Activated CD4-positive, CD25-positive, alpha-beta regulatory T cell treated with anti-CD3 and anti-CD28 coated beads, Interleukin-2, amount 50 U/mL, for 16 hours (primary cell): ENCODE measurements around the gene LRP5.
"Not testable (repeated sequence)": the region's sequence is repeated elsewhere in the genome, so short reads cannot be mapped to it uniquely, and the experiment has no call there.

Source experiments
- DNase-seq: peaks from one replicate; pipeline ENCODE4 v3.0.0-alpha.2; 2020; ENCODE audit warnings: low read depth, low spot score

LRP5 gene

DNA sequence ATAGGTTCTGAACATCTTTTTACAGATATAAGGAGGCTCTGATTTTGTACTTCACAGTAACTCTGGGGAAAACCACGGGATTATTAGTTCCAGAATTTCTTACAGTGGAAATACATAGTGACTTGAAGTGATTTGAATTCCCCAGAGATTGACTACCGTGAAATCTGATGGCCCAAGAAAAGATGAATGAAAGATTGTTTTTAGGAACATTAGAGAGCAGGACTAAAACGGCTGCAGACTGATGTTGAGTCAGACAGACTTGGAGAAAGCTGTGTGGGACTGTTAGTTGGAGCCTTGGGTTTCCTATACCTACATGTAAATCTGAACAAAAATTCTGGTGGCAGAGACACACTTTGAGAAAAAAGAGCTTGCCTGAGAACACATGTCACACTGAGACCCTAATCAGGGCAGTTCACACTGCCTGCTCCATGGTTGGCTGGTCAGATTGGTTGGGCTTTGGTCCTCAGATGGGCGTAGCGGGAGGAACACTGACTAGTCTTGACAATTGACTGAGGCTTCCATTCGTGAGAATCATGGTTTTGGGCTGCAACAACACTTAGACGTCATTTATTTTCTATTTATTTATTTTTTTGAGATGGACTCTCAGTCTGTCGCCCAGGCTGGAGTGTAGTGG, 154.9 kb downstream of the LRP5 start:
- DNase-seq, result no peak

DNA sequence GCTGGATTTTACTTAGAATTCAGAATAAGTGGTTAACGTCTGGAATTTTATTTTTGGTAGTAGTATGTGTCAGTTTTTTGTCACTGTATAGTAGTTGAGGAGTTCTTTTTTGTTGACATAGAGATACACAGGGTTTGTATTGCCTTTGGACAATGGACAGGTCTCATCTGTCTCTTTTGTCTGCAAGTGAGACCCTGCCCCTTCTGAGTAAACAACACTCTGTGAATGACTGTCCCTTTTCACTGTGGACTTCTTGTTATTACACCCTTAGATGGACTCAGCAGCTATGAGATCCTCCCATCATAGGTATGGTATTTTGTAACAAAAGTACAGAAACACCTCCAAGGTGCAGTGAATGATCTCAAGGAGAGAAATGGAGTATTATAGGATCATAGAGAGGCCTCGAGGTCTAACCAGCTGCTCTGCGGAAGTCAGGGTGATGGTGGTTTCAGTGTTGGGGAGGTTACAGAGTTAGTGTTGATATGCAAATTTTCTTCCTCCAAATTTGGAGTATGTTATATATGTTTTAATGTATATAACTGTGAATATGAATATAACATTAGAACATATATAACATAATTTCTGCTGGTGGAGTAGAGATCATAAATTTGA, 155.9 kb downstream of the LRP5 start:
- no peak for DNase-seq

DNA sequence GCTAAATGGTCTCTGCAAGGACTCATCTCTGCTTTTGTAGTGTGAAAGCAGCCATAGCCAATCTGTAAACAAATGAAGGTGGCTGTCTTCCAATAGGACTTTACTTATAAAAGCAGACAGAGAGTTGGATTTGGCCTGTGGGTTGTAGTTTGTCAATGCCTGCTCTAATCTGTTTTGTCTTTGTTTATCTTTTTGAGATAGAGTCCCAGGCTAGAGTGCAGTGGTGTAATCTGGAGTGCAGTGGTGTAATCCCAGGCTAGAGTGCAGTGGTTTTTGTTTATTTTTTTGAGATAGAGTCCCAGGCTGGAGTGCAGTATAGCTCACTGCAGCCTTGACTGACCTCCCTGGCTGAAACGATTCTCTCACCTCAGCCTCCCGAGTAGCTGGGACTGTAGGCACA, 156.7 kb downstream of the LRP5 start:
- no peak for DNase-seq

DNA sequence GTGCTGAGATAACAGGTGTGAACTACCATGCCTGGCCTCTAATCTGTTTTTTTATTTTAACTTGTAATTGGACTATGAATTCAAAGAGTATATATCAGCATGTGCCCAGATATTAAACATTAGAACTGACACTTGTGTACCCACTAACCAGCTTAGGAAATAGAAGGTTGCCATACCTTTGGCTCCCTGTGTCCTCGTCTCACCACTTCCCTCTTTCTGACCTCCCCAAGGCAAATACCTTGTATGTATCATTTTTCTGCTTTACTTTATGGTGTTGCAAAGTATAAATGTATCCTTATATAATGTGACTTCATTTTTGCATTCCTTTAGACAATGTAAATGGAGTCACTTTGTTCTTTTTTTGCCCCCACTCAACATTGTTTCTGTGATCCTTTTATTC, 157.3 kb downstream of the LRP5 start:
- no peak for DNase-seq

DNA sequence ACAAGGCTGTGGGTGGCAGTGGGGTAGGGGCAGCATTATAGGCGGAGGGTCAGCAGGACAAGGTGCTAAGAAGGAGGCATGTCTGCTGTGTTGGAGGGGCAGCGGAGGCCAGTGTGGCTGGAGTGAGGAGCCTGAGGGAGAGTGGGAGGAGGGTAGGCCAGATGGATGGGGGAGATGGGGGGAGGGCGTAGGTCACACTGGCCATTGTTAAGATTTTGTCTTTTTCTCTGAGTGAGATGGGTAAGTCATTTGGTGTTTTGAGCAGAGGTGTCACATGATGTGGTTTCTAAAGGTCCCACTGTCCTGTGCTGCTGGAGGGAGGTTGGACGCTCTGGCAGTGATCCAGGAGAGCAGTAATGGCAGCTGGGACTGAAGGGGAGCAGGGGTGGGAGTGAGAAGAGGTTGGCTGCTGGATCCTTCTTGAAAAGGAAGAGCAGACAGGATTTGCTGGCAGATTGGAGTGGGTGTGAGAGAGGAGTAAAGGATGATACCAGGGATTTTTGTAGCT, 158.0 kb downstream of the LRP5 start:
- no peak for DNase-seq

DNA sequence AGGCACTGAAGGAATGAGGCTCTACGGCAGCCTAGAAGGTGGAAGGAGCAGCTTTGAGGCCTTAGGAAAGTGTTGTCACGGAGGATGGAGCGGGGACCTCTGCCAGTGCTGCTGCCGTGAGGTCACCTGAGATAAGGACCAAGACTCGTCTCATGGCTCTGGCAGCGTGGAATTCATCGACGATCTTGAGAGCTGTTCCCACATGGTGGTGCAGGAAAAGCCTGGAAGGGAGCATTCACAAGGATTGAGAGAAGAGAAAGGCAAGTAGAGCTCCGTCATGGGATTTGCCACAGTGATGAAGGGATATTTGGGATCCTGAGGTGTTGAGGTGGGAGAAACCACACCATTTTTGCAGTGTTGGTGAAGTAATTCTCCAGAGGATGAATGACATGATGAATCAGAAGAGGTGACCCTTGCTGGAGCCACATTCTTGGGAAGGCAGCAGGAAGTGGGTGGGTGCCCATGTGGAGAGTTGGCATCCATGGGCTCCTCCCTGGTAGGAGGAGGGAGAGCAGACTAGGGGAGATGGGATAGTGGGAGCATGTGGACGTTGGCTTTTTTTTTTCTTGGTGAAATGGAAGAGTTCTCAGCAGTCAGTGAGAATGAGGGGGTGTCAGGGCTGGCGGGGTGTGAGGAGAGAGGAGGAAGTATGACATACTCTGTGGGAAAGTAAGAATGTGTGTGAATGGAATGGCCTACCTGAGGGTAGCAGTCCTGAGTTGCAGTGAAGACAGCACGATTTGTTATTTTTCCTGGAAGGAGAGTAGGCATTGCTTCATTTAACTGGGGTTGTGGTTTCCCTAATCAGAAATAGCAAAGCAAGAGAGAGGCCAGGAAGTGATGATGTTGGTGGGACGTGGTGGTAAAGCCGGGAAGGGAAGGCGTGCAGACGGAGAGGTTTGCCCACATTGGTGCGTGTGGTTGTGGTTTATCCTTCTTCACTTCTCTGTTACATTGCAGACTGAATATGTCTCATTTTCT, 159.3 kb downstream of the LRP5 start:
- DNase-seq, result no peak

DNA sequence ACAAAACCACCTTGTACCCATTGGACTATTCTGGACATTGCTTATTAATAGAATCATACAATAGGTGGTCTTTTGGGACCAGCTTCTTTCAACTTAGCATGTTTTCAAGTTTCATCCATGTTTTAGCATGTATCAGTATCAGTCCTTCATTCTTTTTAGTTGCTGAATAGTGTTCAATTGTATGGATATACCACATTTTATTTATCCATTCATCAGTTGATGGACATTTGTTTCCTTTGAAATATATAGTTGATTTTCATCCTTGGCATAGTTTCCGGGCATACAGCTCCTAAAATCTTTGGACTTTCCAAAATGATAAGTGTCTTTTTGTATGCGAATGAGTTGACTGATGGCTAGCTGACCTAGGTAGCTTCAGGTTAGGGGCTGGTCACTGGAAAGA, 160.4 kb downstream of the LRP5 start:
- DNase-seq, result no peak

DNA sequence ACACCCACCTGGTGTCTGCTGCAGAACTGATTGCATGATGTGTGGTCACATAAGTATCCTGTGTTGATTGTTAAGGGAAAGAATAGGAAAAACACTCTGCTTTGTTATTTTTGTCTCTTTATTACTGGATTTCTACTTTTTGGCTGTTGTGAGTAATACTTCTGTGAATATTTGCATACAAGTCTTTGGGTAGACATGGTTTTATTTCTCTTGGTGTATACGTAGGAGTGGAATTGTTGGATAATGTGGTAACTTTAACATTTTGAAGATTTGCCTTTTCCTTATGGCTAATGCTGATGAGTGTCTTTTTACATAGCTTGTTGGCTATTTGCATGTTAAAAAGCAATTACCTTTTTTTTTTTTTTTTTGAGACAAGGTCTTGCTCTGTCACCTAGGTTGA, 161.3 kb downstream of the LRP5 start:
- DNase-seq, result no peak

DNA sequence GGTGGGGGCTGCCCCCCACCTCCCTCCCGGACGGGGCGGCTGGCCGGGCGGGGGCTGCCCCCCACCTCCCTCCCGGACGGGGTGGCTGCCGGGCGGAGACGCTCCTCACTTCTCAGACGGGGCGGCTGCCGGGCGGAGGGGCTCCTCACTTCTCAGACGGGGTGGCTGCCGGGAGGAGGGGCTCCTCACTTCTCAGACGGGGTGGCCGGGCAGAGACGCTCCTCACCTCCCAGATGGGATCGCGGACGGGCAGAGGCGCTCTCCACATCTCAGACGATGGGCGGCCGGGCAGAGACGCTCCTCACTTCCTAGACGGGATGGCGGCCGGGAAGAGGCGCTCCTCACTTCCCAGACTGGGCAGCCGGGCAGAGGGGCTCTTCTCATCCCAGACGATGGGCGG, 163.2 kb downstream of the LRP5 start:
- not testable (repeated sequence) for DNase-seq

DNA sequence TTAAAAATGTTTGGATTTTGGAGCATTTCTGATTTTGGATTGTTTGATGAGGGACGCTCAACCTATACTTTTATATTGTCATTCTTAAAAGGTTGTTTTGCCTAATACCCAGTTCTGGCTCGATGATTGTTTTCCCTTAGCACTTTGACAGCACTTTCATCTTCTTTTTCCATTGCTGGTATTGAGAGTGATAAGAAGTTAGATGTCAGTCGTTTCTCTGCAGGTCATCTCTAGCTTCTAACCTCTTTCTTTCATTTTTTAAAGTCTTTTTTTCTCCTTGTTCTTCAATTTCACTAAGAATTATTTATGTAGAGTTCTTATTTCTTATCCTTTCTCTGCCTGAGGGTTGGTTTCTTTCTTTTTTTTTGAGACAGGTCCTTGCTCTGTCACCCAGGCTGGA, 167.0 kb downstream of the LRP5 start:
- DNase-seq, result no peak

DNA sequence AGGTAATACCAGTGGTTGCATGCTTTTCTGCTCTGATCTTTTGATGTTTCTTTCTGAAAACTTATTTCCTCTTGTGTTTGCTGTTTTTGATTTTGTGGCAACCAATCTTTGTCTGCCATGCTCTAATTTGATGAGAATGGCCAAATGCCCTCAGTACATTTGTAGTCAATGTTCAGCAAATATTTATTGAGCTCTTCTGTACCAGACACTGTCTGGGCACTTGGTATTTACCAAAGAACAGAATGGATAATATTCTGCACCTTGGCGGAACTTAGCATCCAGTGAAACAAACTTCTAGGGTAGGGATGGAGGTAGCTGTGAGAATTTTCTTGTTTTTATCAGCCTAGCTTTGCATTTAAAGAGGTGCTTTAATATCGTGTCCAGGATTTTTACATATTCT, 167.8 kb downstream of the LRP5 start:
- no peak for DNase-seq

DNA sequence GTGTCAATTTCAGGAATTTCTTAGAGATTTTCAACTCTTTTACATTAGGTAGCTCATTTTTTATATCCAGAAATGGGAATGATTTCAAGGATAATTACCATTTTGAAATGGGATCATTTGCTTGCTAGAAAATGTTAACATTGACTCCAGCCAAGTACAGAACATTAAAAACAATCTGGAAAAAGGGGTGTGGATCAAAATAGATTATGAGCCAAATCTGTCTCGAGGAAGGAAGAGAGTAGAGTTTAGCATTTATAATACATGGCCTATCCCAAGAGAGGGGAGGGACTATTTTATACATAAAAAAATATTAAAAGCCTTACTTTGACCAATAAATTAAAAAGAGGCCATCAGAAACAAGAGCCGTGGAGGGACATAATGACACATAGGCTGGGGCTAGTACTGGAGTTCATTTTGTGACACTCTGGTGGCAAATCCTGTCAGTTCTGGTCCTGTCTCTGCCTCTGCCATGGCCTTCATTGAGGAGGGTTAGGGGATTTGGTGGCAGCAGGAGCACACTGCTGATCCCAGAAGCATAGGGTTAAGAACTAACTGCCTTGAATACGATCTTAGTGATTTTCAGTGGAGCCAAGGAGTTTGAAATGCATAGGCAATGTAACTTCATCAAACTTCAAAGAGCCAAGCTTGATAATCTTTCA, 168.6 kb downstream of the LRP5 start:
- no peak for DNase-seq

DNA sequence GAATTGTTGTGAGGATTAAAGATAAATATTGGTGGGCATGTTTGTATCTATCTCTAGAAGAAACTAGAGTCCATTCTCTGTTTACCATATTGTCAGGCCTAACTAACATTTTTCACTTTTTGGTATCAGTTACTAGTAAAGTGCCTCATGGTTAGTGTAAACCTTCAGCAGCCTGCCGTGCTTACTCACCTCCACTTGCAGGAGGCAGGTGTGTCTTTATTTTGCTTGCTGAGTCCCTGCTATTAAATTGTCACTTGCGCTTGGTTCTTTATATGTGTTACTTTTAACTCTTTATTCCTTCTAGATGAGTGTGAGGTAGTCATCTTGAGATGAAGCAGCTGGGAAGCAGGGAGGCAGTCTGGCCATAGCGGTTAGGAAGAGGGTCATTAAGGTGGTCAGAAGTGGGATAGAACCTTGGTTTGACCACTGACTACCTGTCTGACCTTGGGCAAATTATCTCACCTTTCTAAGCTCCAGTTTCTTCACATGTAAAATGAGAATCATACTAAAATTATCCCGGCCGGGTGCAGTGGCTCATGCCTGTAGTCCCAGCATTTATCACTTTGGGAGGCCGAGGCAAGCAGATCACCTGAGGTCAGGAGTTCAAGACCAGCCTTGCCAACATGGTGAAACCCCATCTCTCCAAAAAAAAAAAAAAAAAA, 169.3 kb downstream of the LRP5 start:
- DNase-seq, result no peak

DNA sequence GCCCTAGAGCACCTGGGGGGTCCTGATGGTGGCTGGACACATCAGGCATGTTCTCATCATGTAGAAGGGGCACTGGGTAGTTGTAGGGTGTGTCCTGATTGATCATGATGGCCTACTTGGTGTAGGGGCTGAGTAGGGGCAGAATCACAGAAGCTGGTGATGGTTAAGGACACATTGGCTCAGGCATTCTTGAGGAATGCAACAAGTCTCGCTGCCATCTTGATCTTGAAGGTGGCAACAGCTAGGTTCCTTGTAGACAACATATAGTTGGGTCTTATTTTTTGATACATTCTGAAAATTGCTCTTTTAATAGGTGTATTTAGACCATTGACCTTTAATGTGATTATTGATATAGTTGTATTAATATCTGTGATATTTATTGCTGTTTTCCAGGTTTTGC, 176.2 kb downstream of the LRP5 start:
- no peak for DNase-seq

DNA sequence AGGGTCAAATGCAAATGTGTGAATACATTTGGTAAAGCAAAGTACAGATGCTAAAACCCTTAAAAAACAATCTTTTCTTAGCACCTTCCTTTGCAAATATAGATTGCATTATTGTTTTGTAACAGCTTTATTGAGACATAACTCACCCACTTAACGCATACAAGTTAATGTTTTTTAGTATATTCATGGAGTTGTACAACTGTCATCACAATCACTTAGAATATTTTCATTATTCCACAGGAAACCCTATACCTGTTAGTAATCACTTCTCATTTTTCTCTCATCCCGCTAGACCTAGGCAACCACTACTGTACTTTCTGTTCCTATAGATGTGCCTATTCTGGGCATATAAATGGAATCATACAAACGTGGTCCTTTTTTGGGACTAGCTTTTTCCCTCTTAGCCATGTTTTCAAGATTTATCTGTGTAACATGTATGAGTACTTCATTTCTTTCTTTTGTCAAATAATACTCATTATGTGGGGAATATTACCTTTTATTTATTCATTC, 182.9 kb downstream of the LRP5 start:
- DNase-seq, result no peak

DNA sequence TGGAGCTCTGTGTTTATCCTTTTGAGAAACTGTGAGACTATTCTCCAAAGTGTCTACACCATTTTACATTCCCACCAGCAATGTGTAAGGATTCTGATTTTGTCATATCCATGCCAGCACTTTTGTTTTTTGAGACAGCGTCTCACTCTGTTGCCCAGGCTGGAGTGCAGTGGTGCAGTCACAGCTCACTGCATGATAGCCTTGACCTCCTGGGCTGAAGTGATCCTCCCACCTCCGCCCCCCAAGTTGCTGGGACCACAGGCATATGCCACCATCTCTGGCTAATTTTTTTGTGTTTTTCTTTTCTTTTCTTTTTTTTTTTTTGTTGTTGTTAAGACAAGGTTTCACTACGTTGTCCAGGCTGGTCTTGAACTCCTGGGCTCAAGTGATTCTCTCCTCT, 183.5 kb downstream of the LRP5 start:
- DNase-seq, result no peak

DNA sequence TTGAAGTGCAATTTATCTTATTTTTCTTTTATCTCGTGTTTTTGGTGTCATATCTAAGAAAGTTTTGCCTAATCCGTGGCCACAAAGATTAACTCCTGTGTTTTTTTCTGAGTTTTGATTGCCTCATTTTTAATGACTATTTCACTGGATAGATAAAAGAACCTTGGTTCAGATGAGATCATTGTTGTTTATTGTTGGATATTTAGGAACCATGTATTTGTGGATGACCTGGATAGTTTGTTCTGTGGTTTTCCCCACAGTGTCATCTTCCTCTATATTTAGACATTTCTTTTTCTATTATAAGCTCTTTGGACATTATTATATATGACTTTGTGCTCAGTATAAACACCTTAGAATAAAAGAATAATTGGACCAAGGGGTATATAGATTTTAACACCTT, 185.4 kb downstream of the LRP5 start:
- no peak for DNase-seq

DNA sequence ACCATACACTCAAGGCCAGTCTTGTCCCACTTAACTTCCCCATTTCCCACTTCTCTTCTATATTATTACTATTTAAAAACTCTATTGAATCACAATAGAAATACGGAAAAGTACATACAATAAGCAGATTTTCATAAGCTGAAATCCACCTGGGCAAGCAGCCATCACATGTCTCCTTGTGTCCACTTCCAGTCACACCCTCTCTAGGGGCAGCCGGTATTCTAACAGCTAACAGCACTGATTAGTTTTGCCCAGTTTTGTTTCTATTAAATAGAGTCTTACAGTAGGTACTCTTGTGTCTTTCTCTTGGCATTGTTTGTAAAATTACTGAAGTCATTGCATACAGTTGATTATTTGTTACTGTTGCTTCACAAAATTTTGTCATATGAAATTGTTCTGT, 185.9 kb downstream of the LRP5 start:
- no peak for DNase-seq
